Activated naive CD4-positive, alpha-beta T cell treated with anti-CD3 and anti-CD28 coated beads, Interleukin-2, amount 50 U/mL, for 16 hours (primary cell): ENCODE results near the gene C1orf232.

Experiments
- DNase-seq: peaks from one replicate; pipeline ENCODE4 v3.0.0-alpha.2; 2020

Gene C1orf232

DNA sequence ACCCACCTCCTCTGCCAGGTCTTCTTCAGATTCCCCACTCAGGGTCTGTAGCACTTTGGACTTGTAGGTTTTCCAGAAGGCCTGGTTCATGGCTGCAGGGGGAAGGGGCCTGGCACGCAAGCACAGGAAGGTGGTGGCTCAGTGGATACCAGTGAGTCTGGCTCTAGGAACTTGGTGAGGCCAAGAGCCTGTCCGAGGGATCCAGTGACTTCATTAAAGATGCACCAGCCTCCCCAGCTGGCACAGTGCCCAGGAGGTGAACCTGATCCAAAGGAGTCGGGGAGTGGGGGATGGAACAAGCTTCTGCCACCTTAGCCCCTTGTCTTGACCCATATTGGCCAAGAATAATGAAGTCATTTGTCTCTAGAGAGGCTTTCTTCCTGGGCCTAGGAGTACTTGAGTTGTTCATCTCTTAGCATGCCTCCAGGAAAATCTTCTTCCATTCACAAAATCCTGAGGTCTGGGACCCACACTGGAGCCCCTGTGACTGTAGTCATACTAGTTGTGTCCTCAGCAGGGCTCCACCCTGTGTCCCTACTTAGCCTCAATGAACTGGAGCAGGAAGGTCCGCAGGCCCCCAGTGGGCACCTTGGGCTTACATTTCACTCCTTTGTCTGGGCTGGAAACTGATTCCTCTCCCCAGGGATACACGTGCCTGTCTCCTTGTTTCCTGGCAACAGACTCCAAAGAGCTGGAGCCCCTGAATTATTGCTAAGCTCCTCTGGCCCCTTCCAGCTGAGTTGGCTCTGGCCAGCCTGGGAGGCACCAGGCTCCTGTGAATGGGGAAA lies at the start of gene C1orf232:
C1orf232 (minus strand) TSS at position 554 of the 788 bp plus-strand sequence; CDS start at position 90, 464 bp downstream.
- DNase-seq = no peak

GRCh38 chr1:26215246-26215645 lies 46.5 kb upstream of the C1orf232 start:
- no peak for DNase-seq

DNA sequence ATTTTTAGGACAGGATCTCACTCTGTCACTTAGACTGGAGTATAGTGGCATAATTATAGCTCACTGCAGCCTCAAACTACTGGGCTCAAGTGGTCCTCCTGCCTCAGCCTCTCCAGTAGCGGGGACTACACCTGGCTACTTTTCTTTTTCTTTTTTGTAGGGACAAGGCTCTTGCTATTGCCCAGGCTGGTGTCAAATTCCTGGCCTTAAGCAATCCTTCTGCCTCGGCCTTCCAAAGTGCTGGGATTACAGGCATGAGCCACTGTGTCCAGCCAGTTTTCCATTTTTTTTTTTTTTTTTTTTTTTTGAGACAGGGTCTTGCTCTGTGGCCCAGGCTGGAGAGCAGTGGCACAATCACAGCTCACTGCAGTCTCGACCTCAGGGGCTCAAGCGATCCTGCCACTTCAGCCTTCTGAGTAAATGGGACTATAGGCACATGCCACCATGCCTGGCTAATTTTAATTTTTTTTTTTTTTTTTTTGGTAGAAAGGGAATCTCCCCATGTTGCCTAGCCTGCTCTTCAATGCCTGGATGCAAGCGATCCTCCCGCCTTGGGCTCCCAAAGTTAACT lies 44.7 kb upstream of the C1orf232 start:
- DNase-seq = no peak

DNA sequence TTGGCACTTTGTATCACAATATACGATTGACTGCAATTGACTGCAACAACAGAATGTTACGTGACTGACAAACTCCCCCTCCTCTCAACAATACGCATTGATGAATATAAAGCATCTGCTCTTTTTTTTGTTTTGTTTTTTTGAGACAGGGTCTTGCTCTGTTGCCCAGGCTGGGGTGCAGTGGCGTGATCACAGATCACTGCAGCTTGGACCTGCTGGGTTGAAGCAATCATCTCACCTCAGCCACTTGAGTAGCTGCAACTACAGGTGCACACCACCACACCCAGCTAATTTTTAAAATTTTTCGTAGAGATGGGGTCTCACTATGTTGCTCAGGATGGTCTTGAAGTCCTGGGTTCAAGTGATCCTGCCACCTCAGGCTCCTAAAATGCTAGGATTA lies 44.0 kb upstream of the C1orf232 start:
- no peak for DNase-seq

DNA sequence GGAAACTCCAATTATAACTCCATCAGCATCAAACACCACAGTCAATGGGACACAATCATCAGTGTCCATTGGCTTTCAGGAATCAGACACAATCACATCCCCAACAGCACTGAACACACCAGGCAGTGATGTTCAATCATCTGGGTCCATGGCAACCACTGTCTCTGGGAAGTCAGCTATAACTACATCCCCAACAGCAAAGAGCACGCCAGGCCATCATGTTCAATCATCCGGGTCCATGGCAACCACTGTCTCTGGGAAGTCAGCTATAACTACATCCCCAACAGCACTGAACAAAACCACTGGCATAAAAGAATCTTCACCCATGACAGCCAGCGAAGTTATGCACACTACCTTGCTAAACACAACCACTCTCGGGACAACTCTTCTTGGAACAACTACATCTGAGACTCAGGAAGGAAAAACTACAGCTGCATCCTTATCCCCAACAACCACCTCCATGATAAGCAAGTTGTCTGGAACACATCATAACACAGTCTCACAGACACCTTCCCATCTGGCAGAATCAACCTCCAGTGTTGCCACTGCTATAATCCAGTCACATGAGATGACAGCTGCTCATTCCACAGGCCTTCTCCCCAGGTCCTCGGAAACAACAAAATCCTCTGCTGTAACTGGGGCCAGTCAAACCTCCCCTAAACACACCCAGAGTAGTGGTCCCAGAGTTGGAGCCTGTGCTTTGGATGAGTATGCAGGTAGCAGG lies 41.5 kb upstream of the C1orf232 start:
- DNase-seq = no peak

DNA sequence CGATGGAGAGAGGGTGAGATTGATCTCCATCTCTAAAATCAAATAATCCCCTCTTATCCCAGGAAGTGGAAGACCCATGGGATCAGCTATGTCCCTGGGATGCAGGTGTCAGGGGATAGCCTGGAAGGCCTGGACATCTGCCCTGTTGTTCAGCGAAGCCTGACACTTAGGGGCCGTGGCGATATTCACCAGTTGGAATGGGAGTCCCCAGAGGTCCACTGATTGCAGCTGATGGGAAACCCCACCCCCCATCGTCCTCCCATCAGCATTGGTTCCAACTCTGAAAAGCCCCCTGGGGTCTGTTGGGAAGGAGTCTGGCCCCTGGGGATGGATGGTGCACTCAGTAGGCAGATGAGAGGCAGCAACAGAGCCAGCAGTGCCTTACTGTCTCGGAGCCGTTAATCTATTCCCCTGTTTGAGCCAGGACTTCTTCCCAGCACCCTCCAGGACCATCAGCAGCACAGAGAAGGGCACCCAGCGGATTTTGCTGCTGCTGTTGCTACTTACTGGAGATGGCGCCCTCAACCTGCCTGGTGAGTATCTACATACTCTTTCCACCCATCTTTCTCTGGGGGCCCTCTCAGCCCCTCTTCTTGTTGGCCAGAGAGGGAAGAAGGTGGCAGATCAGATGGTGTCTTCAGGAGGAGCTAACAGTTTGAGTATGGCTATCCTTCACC lies 35.0 kb upstream of the C1orf232 start:
- DNase-seq = no peak

DNA sequence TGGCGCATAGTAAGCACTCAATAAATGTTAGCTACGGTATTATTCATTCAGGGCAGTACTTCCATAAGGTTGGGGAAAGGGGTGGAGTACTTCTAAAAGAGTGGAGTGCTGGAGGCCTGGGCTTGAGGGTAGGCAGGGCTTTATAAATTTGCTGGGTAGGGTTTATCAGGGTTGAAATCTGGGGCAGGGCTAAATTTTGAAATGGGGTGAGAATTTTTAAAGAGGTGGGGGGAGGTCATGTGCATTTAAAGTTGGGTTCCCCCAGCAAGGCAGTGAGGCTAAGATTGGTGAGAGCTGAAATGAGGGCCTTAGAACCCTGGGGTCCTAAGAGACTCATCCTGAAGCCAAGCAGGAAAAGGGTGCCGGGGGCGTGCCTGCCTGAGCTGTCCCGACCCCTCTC lies 31.6 kb upstream of the C1orf232 start:
- no peak for DNase-seq

DNA sequence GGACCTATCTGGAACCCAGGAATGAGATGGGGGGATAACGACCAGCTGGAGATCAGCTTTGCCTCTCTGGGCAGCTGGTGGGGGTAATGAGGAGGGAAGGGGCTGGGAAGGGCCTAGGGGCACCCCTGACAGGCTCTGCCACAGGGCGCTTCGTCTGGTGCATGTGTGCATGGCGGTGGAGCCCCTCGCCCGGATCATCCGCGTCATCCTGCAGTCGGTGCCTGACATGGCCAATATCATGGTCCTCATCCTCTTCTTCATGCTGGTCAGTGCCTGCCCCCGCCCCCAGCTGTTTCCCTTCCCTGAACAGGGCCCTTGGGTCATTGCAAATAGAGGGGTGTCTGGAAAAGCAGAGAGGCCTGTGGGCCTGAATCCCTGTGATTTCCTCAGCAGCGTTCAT lies 29.1 kb upstream of the C1orf232 start:
- no peak for DNase-seq

DNA sequence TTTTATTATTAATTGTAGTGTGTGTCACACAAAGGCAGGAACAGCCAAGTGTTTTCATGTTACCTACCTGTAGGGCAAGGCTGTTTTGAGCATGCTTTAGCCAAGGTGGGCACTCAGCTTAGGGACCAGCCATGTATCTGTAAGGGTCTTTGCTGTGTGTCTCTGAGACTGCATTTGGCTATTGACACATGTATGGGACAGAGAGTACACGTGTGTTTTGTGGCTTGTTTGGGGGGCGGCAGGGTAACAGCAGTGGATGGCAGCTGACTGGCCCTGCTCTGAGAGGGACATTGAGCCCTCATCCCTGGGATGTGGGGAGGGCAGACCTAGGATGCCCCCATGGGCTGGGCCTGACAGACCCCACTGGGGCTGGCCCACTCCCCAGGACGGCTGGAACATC lies 28.5 kb upstream of the C1orf232 start:
- no peak for DNase-seq

DNA sequence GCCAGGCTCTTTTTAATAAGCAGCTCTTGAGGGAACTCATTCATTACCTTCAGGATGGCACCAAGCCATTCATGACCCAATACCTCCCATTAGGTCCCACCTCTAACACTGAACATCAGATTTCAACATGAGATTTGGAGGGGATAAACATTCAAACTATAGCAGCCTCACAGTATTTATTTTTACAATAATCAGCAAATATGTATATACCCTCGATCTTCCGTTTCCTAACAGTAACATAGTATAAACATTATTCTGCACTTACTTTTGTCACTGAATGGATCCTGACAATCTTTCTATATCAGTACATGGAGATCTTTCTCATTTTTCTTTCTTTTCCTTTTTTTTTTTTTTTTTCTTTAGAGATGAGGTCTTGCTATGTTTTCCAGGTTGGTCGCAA lies 27.0 kb upstream of the C1orf232 start:
- no peak for DNase-seq

- no peak for DNase-seq
These were observed 23.0 kb upstream of the C1orf232 start for GRCh38 chr1:26191739-26192138.

DNA sequence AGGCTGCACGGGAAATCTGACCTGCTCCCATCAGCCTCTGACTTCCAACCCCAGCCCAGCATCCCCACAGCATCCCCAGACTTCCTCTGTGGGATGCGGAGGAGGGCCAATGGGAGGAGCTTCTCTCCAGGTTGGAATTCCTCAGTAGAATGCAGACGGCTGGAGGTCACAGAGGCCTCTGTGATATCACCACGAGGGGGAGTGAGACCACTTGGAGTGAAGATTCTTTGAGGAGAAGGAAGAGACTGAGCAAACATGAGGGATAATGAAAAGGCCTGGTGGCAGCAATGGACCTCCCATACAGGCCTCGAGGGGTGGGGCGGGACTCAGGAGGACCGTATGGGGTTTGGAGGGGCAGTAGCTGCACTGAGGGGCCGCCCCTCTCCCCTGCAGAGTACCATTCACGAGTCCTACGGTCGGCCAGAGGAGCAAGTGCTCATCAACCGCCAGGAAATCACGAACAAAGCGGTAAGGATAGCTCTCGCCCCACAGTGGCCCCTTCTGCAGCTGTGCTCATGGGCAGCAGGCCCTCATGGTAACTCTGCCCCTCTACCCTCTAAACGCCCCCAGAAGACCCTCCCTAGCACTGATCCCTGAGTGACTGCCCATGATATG lies 21.7 kb upstream of the C1orf232 start, which contains the start of gene CATSPER4:
CATSPER4 (plus strand) TSS at position 230 of the 615 bp plus-strand sequence; CDS start at position 256, 26 bp downstream.
- no peak for DNase-seq

- DNase-seq = no peak
These were observed 21.1 kb upstream of the C1orf232 start for GRCh38 chr1:26189751-26190275.

GRCh38 chr1:26189331-26189730 lies 20.6 kb upstream of the C1orf232 start:
- no peak for DNase-seq

- DNase-seq = no peak
These were observed 19.7 kb upstream of the C1orf232 start for GRCh38 chr1:26188477-26188876.

DNA sequence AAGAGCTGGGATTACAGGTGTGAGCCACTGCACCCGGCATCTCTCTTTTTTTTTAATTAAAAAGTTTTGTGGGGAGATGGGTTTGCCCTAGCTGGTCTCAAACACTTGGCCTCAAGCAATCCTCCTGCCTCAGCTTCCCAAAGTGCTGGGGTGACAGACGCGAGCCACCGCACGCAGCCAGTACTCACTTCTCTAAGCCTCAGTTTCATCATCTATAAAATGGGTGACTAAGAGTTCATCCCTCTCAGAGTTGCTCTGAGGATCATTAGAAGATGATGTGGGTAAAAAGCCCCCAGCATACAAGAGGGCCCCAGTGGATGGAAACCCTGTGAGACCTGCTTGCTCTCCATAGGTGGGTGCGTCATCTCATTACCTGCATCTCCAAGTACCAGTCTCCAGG lies 19.1 kb upstream of the C1orf232 start:
- no peak for DNase-seq

- DNase-seq = no peak
These were observed 16.1 kb upstream of the C1orf232 start for GRCh38 chr1:26184883-26185282.

GRCh38 chr1:26184086-26184485 lies 15.3 kb upstream of the C1orf232 start:
- no peak for DNase-seq

GRCh38 chr1:26182383-26182696 lies 13.6 kb upstream of the C1orf232 start:
- no peak for DNase-seq

DNA sequence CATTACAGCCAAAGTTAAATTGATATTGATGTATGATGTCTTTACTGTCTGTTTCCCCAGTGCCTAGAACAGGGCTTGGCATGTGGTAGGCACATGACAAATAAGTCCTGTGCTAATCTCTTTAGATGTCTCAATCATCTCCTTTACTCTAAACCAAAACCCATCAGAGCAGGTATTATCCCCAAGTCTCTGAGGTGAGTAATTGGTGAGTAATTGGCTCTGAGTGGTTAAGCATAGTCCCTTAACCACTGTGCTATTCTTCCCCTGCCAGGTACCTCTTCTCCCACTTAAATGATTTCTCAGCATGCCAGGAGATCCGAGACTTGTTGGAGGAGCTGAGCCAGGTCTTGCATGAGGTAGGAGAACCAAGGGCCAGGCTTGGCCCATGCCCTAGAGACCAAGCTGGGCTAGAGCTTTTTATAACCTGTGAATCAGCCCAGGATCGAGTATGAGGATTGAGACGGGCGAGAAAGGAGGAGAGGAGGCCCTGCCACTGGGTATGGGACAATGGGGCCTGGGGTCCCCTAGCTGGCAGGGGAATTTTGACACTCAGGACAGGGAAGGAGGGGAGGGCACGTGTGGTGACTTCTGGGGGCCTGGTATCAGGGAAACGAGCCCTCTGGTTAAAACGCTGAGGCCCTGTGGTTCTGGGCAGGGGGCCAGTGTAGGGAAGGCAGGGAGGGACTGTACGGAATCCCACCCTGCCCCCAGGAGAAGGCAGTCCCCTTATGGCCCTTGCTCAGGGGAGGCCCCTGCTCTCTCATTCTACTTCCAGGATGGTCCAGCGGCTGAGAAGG lies 13.0 kb upstream of the C1orf232 start:
- DNase-seq = no peak

DNA sequence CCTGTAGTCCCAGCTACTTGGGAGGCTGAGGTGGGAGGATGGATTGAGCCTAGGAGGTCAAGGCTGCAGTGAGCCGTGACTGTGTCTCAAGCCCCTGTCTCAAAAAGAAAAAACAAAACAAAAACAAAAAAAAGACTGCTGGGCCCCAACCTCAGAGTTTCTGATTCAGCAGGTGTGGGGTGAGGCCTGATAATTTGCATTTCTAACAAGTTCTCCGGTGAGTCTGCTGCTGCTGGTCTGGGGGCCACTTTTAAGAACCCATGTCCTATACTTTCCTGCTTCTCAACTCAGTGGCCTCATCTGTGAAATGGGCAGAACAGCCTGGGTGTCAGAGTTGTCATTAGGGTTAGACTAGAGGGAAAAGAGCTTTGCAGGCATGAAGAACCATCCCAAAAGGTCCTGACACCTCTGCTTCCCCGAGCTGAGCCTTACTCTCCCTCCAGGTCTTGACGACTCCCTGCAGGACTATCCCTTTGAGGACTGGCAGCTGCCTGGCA lies 11.3 kb upstream of the C1orf232 start:
- no peak for DNase-seq

- DNase-seq = no peak
These were observed 8.5 kb upstream of the C1orf232 start, which contains the start of gene CNKSR1 for GRCh38 chr1:26177182-26177684. CNKSR1 (plus strand) TSS chr1:26177491; CDS start chr1:26177548, 57 bp downstream.
